Measurements from ENCODE around the gene NEK5.
A peak's percentile ranks its signal among the peaks of the same experiment; 100 is the strongest.

NEK5 gene

DNA sequence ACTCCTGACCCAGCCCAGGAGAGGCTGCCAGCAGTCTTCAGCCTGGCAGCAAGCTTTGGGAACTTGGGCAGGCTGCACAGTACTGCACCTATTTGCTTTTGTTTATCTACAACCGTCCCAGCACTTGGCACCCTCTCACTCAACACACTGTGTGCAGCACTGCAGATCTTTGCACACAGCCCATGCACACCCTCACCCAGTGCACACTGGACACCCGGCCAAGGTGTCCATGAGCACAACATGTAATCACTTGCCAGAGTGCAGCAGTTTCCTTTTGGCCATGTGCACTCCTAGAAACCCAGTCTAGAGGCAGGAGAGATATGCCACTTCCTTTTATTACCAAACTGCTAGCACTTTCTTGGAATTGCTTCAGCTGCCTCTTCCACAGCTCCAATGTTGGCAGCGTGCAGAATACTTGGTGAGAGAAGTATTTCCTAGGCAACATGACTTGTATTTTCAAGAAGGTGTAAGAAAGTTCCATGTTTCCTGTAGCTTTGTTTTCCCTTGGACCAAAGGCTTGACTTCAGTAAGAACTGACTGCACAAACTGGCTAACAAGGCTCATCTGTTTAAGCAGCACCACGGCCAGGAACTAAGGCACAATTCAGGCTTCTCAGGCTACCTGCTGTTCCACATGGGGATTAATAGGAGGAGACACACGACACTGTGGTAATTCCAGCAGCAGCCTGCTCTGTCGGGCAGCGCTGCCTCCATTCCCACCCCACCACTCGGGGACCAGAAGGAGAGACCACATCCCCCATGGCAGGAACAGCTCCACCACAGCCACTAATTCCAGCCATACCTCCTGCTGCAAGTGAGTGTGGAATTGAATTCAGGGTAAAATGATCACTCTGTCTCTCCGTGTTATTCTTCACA is 133.0 kb downstream of the NEK5 start:
- Histone ChIP-seq H3K4me1 (ENCODE audit: control insufficient read depth, insufficient read depth, low read length) (peaks cover 14% of the 10 kb centered on the region), H3K9me3 (ENCODE audit: control insufficient read depth, insufficient read depth, low read depth, low read length) (no peaks in the 10 kb centered on the region), H3K4me3 (ENCODE audit: low read depth, low read length) (no peak overlapping the region), H3K36me3 (ENCODE audit: control insufficient read depth in 2 of 2, insufficient read depth in 1 of 2, low read length in 2 of 2) (no peaks in the 10 kb centered on the region), H3K27ac (ENCODE audit: extremely low read depth, low read depth, low read length) (no peak overlapping the region)
- CTCF ChIA-PET, result no interaction called here
- TF ChIP-seq, protein P1, sequence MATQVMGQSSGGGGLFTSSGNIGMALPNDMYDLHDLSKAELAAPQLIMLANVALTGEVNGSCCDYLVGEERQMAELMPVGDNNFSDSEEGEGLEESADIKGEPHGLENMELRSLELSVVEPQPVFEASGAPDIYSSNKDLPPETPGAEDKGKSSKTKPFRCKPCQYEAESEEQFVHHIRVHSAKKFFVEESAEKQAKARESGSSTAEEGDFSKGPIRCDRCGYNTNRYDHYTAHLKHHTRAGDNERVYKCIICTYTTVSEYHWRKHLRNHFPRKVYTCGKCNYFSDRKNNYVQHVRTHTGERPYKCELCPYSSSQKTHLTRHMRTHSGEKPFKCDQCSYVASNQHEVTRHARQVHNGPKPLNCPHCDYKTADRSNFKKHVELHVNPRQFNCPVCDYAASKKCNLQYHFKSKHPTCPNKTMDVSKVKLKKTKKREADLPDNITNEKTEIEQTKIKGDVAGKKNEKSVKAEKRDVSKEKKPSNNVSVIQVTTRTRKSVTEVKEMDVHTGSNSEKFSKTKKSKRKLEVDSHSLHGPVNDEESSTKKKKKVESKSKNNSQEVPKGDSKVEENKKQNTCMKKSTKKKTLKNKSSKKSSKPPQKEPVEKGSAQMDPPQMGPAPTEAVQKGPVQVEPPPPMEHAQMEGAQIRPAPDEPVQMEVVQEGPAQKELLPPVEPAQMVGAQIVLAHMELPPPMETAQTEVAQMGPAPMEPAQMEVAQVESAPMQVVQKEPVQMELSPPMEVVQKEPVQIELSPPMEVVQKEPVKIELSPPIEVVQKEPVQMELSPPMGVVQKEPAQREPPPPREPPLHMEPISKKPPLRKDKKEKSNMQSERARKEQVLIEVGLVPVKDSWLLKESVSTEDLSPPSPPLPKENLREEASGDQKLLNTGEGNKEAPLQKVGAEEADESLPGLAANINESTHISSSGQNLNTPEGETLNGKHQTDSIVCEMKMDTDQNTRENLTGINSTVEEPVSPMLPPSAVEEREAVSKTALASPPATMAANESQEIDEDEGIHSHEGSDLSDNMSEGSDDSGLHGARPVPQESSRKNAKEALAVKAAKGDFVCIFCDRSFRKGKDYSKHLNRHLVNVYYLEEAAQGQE (tag by site-specific recombination; IDR thresholded peaks at IDR 0.05), result peak; percentile 43; the same call in 1 of the 2 replicates
- TF ChIP-seq, protein P2, sequence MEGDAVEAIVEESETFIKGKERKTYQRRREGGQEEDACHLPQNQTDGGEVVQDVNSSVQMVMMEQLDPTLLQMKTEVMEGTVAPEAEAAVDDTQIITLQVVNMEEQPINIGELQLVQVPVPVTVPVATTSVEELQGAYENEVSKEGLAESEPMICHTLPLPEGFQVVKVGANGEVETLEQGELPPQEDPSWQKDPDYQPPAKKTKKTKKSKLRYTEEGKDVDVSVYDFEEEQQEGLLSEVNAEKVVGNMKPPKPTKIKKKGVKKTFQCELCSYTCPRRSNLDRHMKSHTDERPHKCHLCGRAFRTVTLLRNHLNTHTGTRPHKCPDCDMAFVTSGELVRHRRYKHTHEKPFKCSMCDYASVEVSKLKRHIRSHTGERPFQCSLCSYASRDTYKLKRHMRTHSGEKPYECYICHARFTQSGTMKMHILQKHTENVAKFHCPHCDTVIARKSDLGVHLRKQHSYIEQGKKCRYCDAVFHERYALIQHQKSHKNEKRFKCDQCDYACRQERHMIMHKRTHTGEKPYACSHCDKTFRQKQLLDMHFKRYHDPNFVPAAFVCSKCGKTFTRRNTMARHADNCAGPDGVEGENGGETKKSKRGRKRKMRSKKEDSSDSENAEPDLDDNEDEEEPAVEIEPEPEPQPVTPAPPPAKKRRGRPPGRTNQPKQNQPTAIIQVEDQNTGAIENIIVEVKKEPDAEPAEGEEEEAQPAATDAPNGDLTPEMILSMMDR (tag by site-specific recombination; IDR thresholded peaks at IDR 0.05), result peak; percentile 52; the same call in 1 of the 2 replicates
- TF ChIP-seq RBAK (tag by site-specific recombination; IDR thresholded peaks at IDR 0.05), result no peak
- no peak for TF ChIP-seq ZNF501 (tag by site-specific recombination; IDR thresholded peaks at IDR 0.05)
- TF ChIP-seq, protein P3, sequence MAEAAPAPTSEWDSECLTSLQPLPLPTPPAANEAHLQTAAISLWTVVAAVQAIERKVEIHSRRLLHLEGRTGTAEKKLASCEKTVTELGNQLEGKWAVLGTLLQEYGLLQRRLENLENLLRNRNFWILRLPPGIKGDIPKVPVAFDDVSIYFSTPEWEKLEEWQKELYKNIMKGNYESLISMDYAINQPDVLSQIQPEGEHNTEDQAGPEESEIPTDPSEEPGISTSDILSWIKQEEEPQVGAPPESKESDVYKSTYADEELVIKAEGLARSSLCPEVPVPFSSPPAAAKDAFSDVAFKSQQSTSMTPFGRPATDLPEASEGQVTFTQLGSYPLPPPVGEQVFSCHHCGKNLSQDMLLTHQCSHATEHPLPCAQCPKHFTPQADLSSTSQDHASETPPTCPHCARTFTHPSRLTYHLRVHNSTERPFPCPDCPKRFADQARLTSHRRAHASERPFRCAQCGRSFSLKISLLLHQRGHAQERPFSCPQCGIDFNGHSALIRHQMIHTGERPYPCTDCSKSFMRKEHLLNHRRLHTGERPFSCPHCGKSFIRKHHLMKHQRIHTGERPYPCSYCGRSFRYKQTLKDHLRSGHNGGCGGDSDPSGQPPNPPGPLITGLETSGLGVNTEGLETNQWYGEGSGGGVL (tag by site-specific recombination; IDR thresholded peaks at IDR 0.05), result no peak
- no peak for TF ChIP-seq ZNF426 (tag by site-specific recombination; IDR thresholded peaks at IDR 0.05)
- TF ChIP-seq GLIS1 (tag by site-specific recombination; IDR thresholded peaks at IDR 0.05), result peak; percentile 48
- no peak for TF ChIP-seq ZBTB20 (tag by site-specific recombination; IDR thresholded peaks at IDR 0.05)
- no peak for TF ChIP-seq ZNF792 (tag by site-specific recombination; IDR thresholded peaks at IDR 0.05)
- TF ChIP-seq HOXA7 (CRISPR knock-in tag; IDR thresholded peaks at IDR 0.05; ENCODE audit: borderline replicate concordance), result no peak
- no peak for TF ChIP-seq PRDM1 (tag by site-specific recombination; IDR thresholded peaks at IDR 0.05)
- no peak for TF ChIP-seq ZNF785 (tag by site-specific recombination; IDR thresholded peaks at IDR 0.05)
- no peak for TF ChIP-seq ZNF132 (tag by site-specific recombination; IDR thresholded peaks at IDR 0.05; ENCODE audit: borderline replicate concordance)
- TF ChIP-seq, protein P4, sequence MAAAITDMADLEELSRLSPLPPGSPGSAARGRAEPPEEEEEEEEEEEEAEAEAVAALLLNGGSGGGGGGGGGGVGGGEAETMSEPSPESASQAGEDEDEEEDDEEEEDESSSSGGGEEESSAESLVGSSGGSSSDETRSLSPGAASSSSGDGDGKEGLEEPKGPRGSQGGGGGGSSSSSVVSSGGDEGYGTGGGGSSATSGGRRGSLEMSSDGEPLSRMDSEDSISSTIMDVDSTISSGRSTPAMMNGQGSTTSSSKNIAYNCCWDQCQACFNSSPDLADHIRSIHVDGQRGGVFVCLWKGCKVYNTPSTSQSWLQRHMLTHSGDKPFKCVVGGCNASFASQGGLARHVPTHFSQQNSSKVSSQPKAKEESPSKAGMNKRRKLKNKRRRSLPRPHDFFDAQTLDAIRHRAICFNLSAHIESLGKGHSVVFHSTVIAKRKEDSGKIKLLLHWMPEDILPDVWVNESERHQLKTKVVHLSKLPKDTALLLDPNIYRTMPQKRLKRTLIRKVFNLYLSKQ (tag by site-specific recombination; IDR thresholded peaks at IDR 0.05; ENCODE audit: borderline replicate concordance), result no peak
- TF ChIP-seq ZXDB (tag by site-specific recombination; IDR thresholded peaks at IDR 0.05), result no peak
- TF ChIP-seq, protein P5, sequence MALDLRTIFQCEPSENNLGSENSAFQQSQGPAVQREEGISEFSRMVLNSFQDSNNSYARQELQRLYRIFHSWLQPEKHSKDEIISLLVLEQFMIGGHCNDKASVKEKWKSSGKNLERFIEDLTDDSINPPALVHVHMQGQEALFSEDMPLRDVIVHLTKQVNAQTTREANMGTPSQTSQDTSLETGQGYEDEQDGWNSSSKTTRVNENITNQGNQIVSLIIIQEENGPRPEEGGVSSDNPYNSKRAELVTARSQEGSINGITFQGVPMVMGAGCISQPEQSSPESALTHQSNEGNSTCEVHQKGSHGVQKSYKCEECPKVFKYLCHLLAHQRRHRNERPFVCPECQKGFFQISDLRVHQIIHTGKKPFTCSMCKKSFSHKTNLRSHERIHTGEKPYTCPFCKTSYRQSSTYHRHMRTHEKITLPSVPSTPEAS (tag by site-specific recombination; IDR thresholded peaks at IDR 0.05), result no peak
- peak; percentile 77 for TF ChIP-seq ZNF600 (tag by site-specific recombination; IDR thresholded peaks at IDR 0.05)
- peak; percentile 26; the same call in 1 of the 2 replicates for TF ChIP-seq GLIS2 (tag by site-specific recombination; IDR thresholded peaks at IDR 0.05)
- TF ChIP-seq SETDB1 (IDR thresholded peaks at IDR 0.05; ENCODE audit: insufficient read length, low read length), result no peak
- TF ChIP-seq ZNF202 (tag by site-specific recombination; IDR thresholded peaks at IDR 0.05; ENCODE audit: borderline replicate concordance), result no peak
- TF ChIP-seq, protein P6, sequence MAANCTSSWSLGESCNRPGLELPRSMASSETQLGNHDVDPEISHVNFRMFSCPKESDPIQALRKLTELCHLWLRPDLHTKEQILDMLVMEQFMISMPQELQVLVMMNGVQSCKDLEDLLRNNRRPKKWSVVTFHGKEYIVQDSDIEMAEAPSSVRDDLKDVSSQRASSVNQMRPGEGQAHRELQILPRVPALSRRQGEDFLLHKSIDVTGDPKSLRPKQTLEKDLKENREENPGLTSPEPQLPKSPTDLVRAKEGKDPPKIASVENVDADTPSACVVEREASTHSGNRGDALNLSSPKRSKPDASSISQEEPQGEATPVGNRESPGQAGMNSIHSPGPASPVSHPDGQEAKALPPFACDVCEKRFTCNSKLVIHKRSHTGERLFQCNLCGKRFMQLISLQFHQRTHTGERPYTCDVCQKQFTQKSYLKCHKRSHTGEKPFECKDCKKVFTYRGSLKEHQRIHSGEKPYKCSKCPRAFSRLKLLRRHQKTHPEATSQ (tag by site-specific recombination; IDR thresholded peaks at IDR 0.05), result no peak
- TF ChIP-seq ZNF335 (tag by site-specific recombination; conservative IDR thresholded peaks at IDR 0.05), result no peak
- peak; percentile 72; the same call in 1 of the 2 replicates for TF ChIP-seq ZNF341 (tag by site-specific recombination; IDR thresholded peaks at IDR 0.05; ENCODE audit: low read depth)
- peak; percentile 94 for TF ChIP-seq ZIC2 (tag by site-specific recombination; IDR thresholded peaks at IDR 0.05)
- POLR2A ChIA-PET, result no interaction called here
